NCI-H526 treated with DMSO at 0.1 percent for 48 hours (cell line): ENCODE results near the gene CDR2.

Source experiments
- DNase-seq: peaks from one replicate; lab custom pipeline; 2025; lab: John Stamatoyannopoulos, UW

Gene CDR2

GRCh38 chr16:22324787-22325597 is 49.4 kb downstream of the CDR2 start:
- no peak for DNase-seq

GRCh38 chr16:22323959-22324786 is 50.2 kb downstream of the CDR2 start:
- DNase-seq = no peak

GRCh38 chr16:22323173-22323958 is 51.1 kb downstream of the CDR2 start:
- DNase-seq = no peak

- no peak for DNase-seq
These were observed 51.7 kb downstream of the CDR2 start for GRCh38 chr16:22322741-22323140.

- no peak for DNase-seq
These were observed 52.4 kb downstream of the CDR2 start for GRCh38 chr16:22322021-22322471.

GRCh38 chr16:22321340-22322001 is 52.9 kb downstream of the CDR2 start:
- DNase-seq = peak; percentile 38

- DNase-seq = no peak
These were observed 53.7 kb downstream of the CDR2 start for GRCh38 chr16:22320572-22321339.

- DNase-seq = no peak
These were observed 55.6 kb downstream of the CDR2 start for GRCh38 chr16:22318690-22319358.

- DNase-seq = no peak
These were observed 56.8 kb downstream of the CDR2 start for GRCh38 chr16:22317625-22318024.

GRCh38 chr16:22317001-22317530 is 57.4 kb downstream of the CDR2 start:
- no peak for DNase-seq

GRCh38 chr16:22316411-22316811 is 58.0 kb downstream of the CDR2 start:
- DNase-seq = no peak

GRCh38 chr16:22315979-22316378 is 58.4 kb downstream of the CDR2 start:
- DNase-seq = no peak

- DNase-seq = no peak
These were observed 59.5 kb downstream of the CDR2 start for GRCh38 chr16:22314661-22315626.

- DNase-seq = no peak
These were observed 60.4 kb downstream of the CDR2 start for GRCh38 chr16:22313876-22314470.

GRCh38 chr16:22312897-22313781 is 61.3 kb downstream of the CDR2 start:
- no peak for DNase-seq

- DNase-seq = no peak
These were observed 62.9 kb downstream of the CDR2 start for GRCh38 chr16:22311520-22311919.

- DNase-seq = no peak
These were observed 65.4 kb downstream of the CDR2 start for GRCh38 chr16:22308824-22309520.
